MM.1S (cell line): ENCODE data around the gene ABHD3.

Experiments used
- DNase-seq: peaks from one replicate; pipeline ENCODE4 v3.0.0-alpha.2; 2015
- H2AFZ ChIP-seq: fragments of 300-600 bp; sonication (generic); 2 replicates; pipeline ENCODE4 v1.6.0; 2016; ENCODE audit warnings: antibody characterized with exemption, low read length
- H3F3A ChIP-seq: fragments of 300-600 bp; sonication (generic); 2 replicates; pipeline ENCODE4 v1.6.1; 2016; ENCODE audit warnings: mild to moderate bottlenecking, antibody characterized with exemption, low read length, moderate library complexity, mixed read lengths; ENCODE audit not compliant: insufficient read depth
- H3K27ac ChIP-seq: fragments of 300-600 bp; sonication (generic); 2 replicates; pipeline ENCODE4 v1.5.1; 2016; ENCODE audit warnings: mild to moderate bottlenecking, low read length
- H3K27me3 ChIP-seq: fragments of 300-600 bp; sonication (generic); replicated peaks from 2 replicates; pipeline ENCODE4 v1.6.0; 2016; ENCODE audit warnings: low read length; ENCODE audit not compliant: insufficient read depth
- H3K36me3 ChIP-seq: fragments of 300-600 bp; sonication (generic); replicated peaks from 2 replicates; pipeline ENCODE4 v1.6.1; 2016; ENCODE audit warnings: mild to moderate bottlenecking, low read length, mixed read lengths; ENCODE audit not compliant: insufficient read depth
- H3K4me1 ChIP-seq: fragments of 300-600 bp; sonication (generic); 2 replicates; pipeline ENCODE4 v1.6.1; 2016; ENCODE audit warnings: low read length, mixed read lengths
- H3K4me2 ChIP-seq: fragments of 300-600 bp; sonication (generic); 2 replicates; pipeline ENCODE4 v1.6.0; 2016; ENCODE audit warnings: low read depth, low read length
- H3K4me3 ChIP-seq: fragments of 300-600 bp; sonication (generic); 2 replicates; pipeline ENCODE4 v1.5.1; 2016; ENCODE audit warnings: low read length, mixed read lengths
- H3K79me2 ChIP-seq: fragments of 300-600 bp; sonication (generic); 2 replicates; pipeline ENCODE4 v1.6.1; 2016; ENCODE audit warnings: mixed run types, low read length, mixed read lengths
- H3K9ac ChIP-seq: fragments of 300-600 bp; sonication (generic); 2 replicates; pipeline ENCODE4 v1.6.1; 2016; ENCODE audit warnings: low read length, mixed read lengths
- H3K9me2 ChIP-seq: fragments of 300-600 bp; sonication (generic); replicated peaks from 2 replicates; pipeline ENCODE4 v1.6.1; 2016; ENCODE audit warnings: mild to moderate bottlenecking, low read length, mixed read lengths; ENCODE audit not compliant: insufficient read depth
- H3K9me3 ChIP-seq: fragments of 300-600 bp; sonication (generic); replicated peaks from 2 replicates; pipeline ENCODE4 v1.6.1; 2016; ENCODE audit warnings: mild to moderate bottlenecking, low read length, mixed read lengths; ENCODE audit not compliant: insufficient read depth
- H4K20me1 ChIP-seq: fragments of 300-600 bp; sonication (generic); 2 replicates; pipeline ENCODE4 v1.6.1; 2016; ENCODE audit warnings: mild to moderate bottlenecking, low read length, moderate library complexity, mixed read lengths; ENCODE audit not compliant: insufficient read depth
- CTCF ChIP-seq: fragments of 300-600 bp; sonication (generic); IDR thresholded peaks from 2 replicates; pipeline ENCODE4 v1.5.1; 2016; ENCODE audit warnings: antibody characterized with exemption, low read length, mixed read lengths
- EZH2 ChIP-seq: fragments of 300-600 bp; sonication (generic); optimal IDR thresholded peaks from 2 replicates; pipeline ENCODE3; 2017; ENCODE audit warnings: low read depth, mild to moderate bottlenecking, antibody characterized with exemption, low read length, mixed read lengths
- EZH2phosphoT487 ChIP-seq: fragments of 300-600 bp; sonication (generic); IDR thresholded peaks from 2 replicates; pipeline ENCODE4 v1.6.1; 2018; ENCODE audit warnings: antibody characterized with exemption, low read length

ABHD3 gene

GRCh38 chr18:21604671-21605070 lies 99.9 kb downstream of the ABHD3 start:
- no peak overlapping the region for H3K9ac ChIP-seq
- H2AFZ ChIP-seq = no peak overlapping the region
- H3K27me3 ChIP-seq = no peaks in the 10 kb centered on the region
- no peaks in the 10 kb centered on the region for H3K9me2 ChIP-seq
- DNase-seq = peak; percentile 58
- H3K4me3 ChIP-seq = peak overlapping the region; percentile 23; the same call in 1 of the 2 replicates
- peaks cover 7% of the 10 kb centered on the region; the same call in 1 of the 2 replicates for H3K4me1 ChIP-seq
- peak overlapping the region; percentile 3; the same call in 1 of the 2 replicates for H3K27ac ChIP-seq
- peaks cover 2% of the 10 kb centered on the region for H3K79me2 ChIP-seq
- H3F3A ChIP-seq = peaks cover 21% of the 10 kb centered on the region
- no peaks in the 10 kb centered on the region for H4K20me1 ChIP-seq
- H3K9me3 ChIP-seq = no peaks in the 10 kb centered on the region
- peak overlapping the region; percentile 54 for H3K4me2 ChIP-seq
- no peaks in the 10 kb centered on the region for H3K36me3 ChIP-seq
- TF ChIP-seq CTCF = no peak
- TF ChIP-seq EZH2phosphoT487 = no peak
- TF ChIP-seq EZH2 = no peak

DNA sequence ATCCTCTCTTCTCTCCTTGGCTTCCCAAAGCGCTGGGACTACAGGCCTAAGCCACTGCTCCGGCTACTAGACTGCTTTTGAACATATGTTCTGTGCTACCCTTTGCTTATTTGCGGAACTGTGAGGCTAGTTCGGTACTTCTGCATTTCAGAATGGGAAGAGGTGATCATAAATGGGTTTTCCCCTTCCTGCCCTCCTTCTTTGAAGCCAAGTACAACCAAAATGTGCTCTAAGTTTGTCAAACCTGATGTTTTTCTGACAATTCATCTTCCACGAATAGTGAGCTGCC lies 102.3 kb downstream of the ABHD3 start:
- Histone ChIP-seq H4K20me1 (0 out of 2 replicates have a peak, but pooled peaks cover 3% of the 10 kb centered on the region), H2AFZ (no peak overlapping the region), H3K4me2 (no peak overlapping the region), H3K4me3 (no peak overlapping the region), H3K4me1 (peaks cover 11% of the 10 kb centered on the region; the same call in 1 of the 2 replicates), H3K79me2 (peaks cover 25% of the 10 kb centered on the region), H3F3A (peaks cover 30% of the 10 kb centered on the region), H3K9me3 (no peaks in the 10 kb centered on the region), H3K9ac (no peak overlapping the region), H3K27me3 (no peaks in the 10 kb centered on the region), H3K27ac (no peak overlapping the region), H3K9me2 (no peaks in the 10 kb centered on the region), H3K36me3 (no peaks in the 10 kb centered on the region)
- DNase-seq = no peak
- no peak for TF ChIP-seq EZH2
- TF ChIP-seq CTCF = no peak
- no peak for TF ChIP-seq EZH2phosphoT487
